Activated T-cell treated with anti-CD3 and anti-CD28 coated beads, Interleukin-2, amount 50 U/mL, for 72 hours (primary cell): Measurements from ENCODE around the gene HES4. TPM values are rescaled to one million over a fixed set of nuclear protein-coding genes. Genes with fewer than 3 reads are reported as not detected.

ENCODE experiments used
- ATAC-seq, 2 donors: fragments of 150-1000 bp; cut with Tn5 transposase; replicated peaks in 1 of 2; 2 replicates each; pipeline ENCODE4 v1.10.0; 2021; ENCODE audit warnings: moderate library complexity in 2 of 2, mild to moderate bottlenecking in 1 of 2
- DNase-seq, 2 donors: peaks; one replicate each; pipeline ENCODE4 v3.0.0; 2021 to 2022; ENCODE audit warnings: mixed read lengths in 1 of 2
- H3K27ac Mint-ChIP-seq: one replicate; pipeline ENCODE4 v1.8.0; 2022; ENCODE audit warnings: mild to moderate bottlenecking, moderate library complexity, mixed read lengths
- H3K27me3 Mint-ChIP-seq: one replicate; pipeline ENCODE4 v1.8.0; 2022; ENCODE audit warnings: low read depth, mixed read lengths
- H3K36me3 Mint-ChIP-seq, 2 donors: one replicate each; pipeline ENCODE4 v1.8.0; 2022; ENCODE audit warnings: mixed read lengths in 2 of 2, mild to moderate bottlenecking in 1 of 2; ENCODE audit not compliant: insufficient read depth in 2 of 2
- H3K4me1 Mint-ChIP-seq: one replicate; pipeline ENCODE4 v1.8.0; 2022; ENCODE audit warnings: low read depth, mixed read lengths
- H3K4me3 Mint-ChIP-seq, 2 donors: one replicate each; pipeline ENCODE4 v1.8.0; 2022; ENCODE audit warnings: mild to moderate bottlenecking in 2 of 2, mixed read lengths in 2 of 2, moderate library complexity in 2 of 2
- H3K9me3 Mint-ChIP-seq, 2 donors: one replicate each; pipeline ENCODE4 v1.8.0; 2022; ENCODE audit warnings: mixed read lengths in 2 of 2
- total RNA-seq, 2 donors: library from RNA; stranded (reverse); gene quantifications; one replicate each; pipeline ENCODE4 v1.2.3, GENCODE V29; 2022

HES4 gene
- total RNA-seq, 2 donors from 2014 or later = 7.8 to 9.9 TPM

GRCh38 chr1:954927-955326 lies 45.0 kb downstream of the HES4 start:
- Mint-ChIP-seq H3K9me3 (no peaks in the 10 kb centered on the region), H3K27me3 (no peaks in the 10 kb centered on the region), H3K4me3 (no peak overlapping the region), H3K27ac (no peak overlapping the region), H3K36me3 (peaks cover 10 to 22% of the 10 kb centered on the region in 2 donors), H3K4me1 (peaks cover 16% of the 10 kb centered on the region)
- DNase-seq = no peak
- no peak for ATAC-seq

GRCh38 chr1:953524-954320 lies 46.2 kb downstream of the HES4 start:
- H3K9me3 Mint-ChIP-seq = no peaks in the 10 kb centered on the region
- no peak overlapping the region for H3K27ac Mint-ChIP-seq
- no peak for ATAC-seq
- peaks cover 10 to 22% of the 10 kb centered on the region in 2 donors for H3K36me3 Mint-ChIP-seq
- H3K27me3 Mint-ChIP-seq = no peaks in the 10 kb centered on the region
- no peak overlapping the region for H3K4me3 Mint-ChIP-seq
- H3K4me1 Mint-ChIP-seq = peaks cover 16% of the 10 kb centered on the region
- no peak for DNase-seq

DNA sequence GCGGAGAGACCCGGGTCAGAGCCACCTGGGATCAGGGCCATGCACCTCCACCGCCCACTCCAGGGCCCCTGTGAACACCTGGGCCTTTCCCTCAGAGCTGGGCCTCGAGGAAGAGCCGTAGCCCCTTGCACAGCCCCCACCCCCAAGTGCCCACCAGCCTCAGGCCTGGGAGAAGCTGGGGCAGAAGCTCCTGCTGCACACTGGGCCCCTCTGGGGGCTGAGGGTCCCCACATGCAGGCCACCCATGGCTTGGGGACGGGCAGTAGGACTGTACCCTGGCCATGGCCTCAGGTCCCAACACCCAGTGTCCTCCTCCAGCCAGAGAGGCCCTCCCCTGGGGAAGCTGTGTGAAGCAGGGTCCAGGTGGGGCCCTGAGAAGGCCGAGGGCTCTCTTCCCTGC lies 47.3 kb downstream of the HES4 start:
- H3K27ac Mint-ChIP-seq = no peak overlapping the region
- H3K4me1 Mint-ChIP-seq = peaks cover 5% of the 10 kb centered on the region
- peaks cover 8 to 21% of the 10 kb centered on the region in 2 donors for H3K36me3 Mint-ChIP-seq
- H3K9me3 Mint-ChIP-seq = no peaks in the 10 kb centered on the region
- no peaks in the 10 kb centered on the region for H3K27me3 Mint-ChIP-seq
- H3K4me3 Mint-ChIP-seq = no peak overlapping the region
- ATAC-seq (no peak), DNase-seq (no peak)

- Mint-ChIP-seq H3K36me3 (peaks cover 8 to 21% of the 10 kb centered on the region in 2 donors), H3K4me1 (peaks cover under 1% of the 10 kb centered on the region), H3K27ac (no peak overlapping the region), H3K27me3 (no peaks in the 10 kb centered on the region), H3K4me3 (no peak overlapping the region), H3K9me3 (no peaks in the 10 kb centered on the region)
- ATAC-seq (no peak), DNase-seq (no peak)
Observed at GRCh38 chr1:952201-952600, 47.7 kb downstream of the HES4 start.

DNA sequence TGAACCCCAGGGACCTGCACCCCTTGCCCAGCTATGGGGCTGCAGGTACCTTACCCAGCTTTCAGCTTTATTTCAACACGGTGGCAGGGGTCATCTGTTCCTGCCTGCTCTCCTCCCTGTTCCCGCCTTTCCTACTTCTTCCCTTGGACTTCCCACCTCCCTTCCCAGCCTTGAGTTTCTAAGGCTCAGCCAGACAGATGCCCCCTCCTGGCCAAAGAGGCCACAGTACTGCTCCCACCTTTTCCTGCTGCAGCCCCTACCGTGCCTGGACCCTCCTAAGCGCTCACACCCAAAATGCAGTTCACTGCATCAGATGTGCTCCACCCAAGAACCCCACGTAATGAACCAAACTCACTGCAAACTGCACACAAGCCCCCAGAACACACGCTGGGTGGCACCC lies 48.5 kb downstream of the HES4 start:
- H3K4me1 Mint-ChIP-seq = no peaks in the 10 kb centered on the region
- H3K4me3 Mint-ChIP-seq = no peak overlapping the region
- H3K9me3 Mint-ChIP-seq = no peaks in the 10 kb centered on the region
- no peak for ATAC-seq
- DNase-seq = no peak
- peaks cover 8 to 21% of the 10 kb centered on the region in 2 donors for H3K36me3 Mint-ChIP-seq
- H3K27ac Mint-ChIP-seq = no peak overlapping the region
- H3K27me3 Mint-ChIP-seq = no peaks in the 10 kb centered on the region

GRCh38 chr1:950881-951280 lies 49.0 kb downstream of the HES4 start:
- Mint-ChIP-seq H3K27ac (no peak overlapping the region), H3K4me1 (no peaks in the 10 kb centered on the region), H3K36me3 (peaks cover 8 to 21% of the 10 kb centered on the region in 2 donors), H3K4me3 (no peak overlapping the region), H3K27me3 (no peaks in the 10 kb centered on the region), H3K9me3 (no peaks in the 10 kb centered on the region)
- DNase-seq (no peak), ATAC-seq (no peak)

DNA sequence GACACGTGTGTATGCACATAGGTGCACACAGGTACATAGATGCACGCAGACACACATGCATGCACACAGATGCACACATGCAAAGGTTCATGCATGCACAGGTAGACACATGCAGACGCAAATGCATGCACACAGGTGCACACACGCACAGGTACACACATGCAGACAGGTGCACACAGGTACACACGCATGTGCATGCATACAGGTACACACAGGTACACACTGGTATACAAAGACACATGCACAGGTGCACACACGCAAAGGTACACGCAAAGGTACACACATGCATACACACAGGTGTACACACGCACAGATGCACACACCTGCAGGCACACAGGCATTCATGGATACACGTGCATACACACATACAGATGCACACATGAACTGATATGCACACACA lies 49.6 kb downstream of the HES4 start:
- Mint-ChIP-seq H3K9me3 (no peaks in the 10 kb centered on the region), H3K4me3 (no peak overlapping the region), H3K27ac (no peak overlapping the region), H3K36me3 (peaks cover 6 to 19% of the 10 kb centered on the region in 2 donors), H3K27me3 (no peaks in the 10 kb centered on the region), H3K4me1 (no peaks in the 10 kb centered on the region)
- ATAC-seq (no peak), DNase-seq (no peak)

Other genes with a start within 250 kb of the HES4 start
- under 1 TPM; 0.12 to 0.17 TPM for gene SAMD11, start 76.2 kb downstream of the HES4 start, total RNA-seq
- gene NOC2L, start 40.8 kb downstream of the HES4 start, total RNA-seq = 10 to 100 TPM; 72.7 to 90.0 TPM
- gene KLHL17, start 39.5 kb downstream of the HES4 start, total RNA-seq = 10 to 100 TPM; 12.7 to 22.8 TPM
- 1 to 10 TPM; 1.9 to 2.3 TPM for gene PLEKHN1, start 33.6 kb downstream of the HES4 start, total RNA-seq
- not detected for gene PERM1, start 18.0 kb downstream of the HES4 start, total RNA-seq
- gene ISG15, start 13.4 kb upstream of the HES4 start, total RNA-seq = 100 to 1,000 TPM in 1 of 2 donors, 10 to 100 TPM in 1; 81.0 to 197 TPM
- gene AGRN, start 20.0 kb upstream of the HES4 start, total RNA-seq = 100 to 1,000 TPM in 1 of 2 donors, 10 to 100 TPM in 1; 69.0 to 112 TPM
- under 1 TPM in 1 of 2 donors, not detected in 1; 0.12 TPM for gene RNF223, start 74.2 kb upstream of the HES4 start, total RNA-seq
- 10 to 100 TPM; 18.0 to 18.6 TPM for gene C1orf159, start 116.0 kb upstream of the HES4 start, total RNA-seq
- under 1 TPM in 1 of 2 donors, not detected in 1; 0.36 TPM for gene TTLL10, start 173.8 kb upstream of the HES4 start, total RNA-seq
- 100 to 1,000 TPM; 245 to 324 TPM for gene TNFRSF18, start 206.5 kb upstream of the HES4 start, total RNA-seq
- gene TNFRSF4, start 214.1 kb upstream of the HES4 start, total RNA-seq = 100 to 1,000 TPM; 268 to 588 TPM
- 100 to 1,000 TPM; 188 to 348 TPM for gene SDF4, start 231.9 kb upstream of the HES4 start, total RNA-seq
- 10 to 100 TPM; 13.1 to 13.6 TPM for gene B3GALT6, start 232.1 kb upstream of the HES4 start, total RNA-seq
- gene C1QTNF12, start 246.6 kb upstream of the HES4 start, total RNA-seq = 10 to 100 TPM in 1 of 2 donors, 1 to 10 TPM in 1; 8.1 to 14.2 TPM